ENCODE data around the gene RNF133.
"Not testable (repeated sequence)": the region's sequence is repeated elsewhere in the genome, so short reads cannot be mapped to it uniquely, and the experiment has no call there.

Gene RNF133

DNA sequence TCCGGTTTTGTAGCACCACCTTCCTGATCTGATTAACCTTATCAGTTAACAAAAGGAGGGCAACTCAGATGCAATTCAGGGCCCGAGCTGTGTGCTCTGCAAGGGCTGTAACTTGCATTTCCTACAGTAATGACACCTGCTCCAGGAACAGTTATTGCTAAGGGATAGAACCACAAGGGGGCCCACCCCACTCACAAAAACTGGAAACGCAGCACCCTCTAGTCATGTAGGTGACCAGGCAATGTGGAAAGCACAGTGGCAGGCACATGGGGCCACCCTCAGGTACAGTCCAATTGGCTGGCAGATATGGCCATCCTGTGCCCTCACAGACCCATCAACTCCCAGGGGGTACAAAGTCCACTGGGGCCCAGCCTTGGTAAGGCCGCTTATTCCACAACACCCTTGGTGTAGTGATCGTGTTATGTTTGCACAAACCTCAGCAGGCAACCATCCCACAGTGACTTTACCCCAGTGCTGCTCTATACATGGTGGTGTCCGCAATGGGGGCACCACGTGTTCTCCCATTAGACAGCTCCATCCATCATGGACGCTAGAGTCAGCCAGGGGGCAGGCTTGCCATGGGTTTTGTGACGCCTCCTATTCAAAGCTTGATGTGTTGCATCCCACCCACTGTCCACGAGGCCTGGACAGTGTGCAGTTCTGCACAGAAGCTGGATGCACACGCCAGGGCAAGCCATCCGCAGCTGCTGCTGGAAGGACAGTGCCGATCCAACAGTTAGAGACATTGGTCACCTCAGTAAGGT lies 9.4 kb downstream of the RNF133 start:
- no peak for DNase-seq

DNA sequence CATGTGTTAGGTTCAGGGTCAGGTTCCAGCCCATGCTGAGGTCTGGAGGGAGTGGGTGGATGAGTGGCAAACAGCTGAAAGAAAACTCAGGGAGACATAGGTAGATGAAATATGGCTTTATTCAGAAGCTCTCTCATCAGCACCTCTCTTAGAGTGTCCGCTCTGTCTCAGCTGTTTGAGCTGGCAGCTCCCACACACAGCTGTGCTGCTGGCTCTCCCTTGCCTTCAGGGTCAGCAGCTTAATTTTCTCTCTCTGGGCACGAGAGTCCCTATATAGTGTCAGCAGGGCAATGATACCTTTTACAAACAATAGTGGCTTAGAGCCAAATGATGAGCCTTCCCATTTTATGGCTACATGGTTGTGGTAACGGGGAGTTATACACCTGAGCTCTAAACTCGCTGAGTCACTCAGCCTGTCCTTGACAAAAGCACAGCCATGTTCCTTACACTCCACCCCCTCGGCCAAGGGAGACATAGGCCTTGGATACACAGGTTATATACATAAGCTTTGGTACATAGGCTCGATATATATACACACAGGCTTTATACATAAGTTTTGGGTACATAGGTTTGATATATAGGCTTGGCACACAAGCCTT lies 10.4 kb downstream of the RNF133 start:
- DNase-seq: no peak

DNA sequence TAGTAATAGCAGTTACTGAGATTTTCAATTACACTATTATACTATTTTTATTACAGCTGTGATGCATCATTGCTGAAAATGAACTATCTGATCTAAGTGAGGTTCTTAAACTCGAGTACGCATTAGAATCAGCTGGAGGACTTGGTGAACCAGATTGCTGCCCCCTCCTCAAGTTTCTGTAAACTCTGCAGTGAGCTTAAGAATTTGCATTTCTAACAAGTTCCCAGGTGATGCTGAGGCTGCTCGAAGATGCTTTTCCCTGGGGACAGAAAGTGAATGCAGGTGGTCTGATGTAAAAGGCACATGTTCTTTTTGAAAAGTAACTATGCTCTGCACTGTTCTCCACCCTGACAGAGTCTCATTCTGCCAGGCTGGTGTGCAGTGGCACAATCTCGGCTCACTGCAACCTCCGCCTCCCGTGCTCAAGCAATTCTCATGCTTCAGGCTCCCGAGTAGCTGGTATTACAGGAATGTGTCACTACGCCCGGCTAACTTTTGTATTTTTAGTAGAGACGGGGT lies 12.5 kb downstream of the RNF133 start:
- no peak for DNase-seq

DNA sequence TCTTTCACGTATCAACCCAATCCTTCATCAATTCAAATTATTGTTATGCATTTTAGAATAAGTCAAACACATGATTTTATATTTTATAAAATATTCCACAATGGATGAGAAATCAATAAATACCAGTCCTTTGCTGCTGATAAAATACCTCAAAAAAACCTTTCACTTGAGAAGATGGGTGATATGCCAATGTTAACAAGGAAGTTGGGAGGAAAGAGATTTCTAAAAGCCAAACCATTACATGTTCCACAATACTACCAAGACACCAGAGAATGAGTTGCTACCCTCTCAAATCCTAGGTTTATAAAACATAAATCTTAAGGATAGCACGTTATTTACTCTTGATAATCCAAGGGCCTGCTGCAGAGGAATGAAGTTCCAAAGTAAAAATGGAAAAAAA lies 14.4 kb downstream of the RNF133 start:
- DNase-seq: no peak

DNA sequence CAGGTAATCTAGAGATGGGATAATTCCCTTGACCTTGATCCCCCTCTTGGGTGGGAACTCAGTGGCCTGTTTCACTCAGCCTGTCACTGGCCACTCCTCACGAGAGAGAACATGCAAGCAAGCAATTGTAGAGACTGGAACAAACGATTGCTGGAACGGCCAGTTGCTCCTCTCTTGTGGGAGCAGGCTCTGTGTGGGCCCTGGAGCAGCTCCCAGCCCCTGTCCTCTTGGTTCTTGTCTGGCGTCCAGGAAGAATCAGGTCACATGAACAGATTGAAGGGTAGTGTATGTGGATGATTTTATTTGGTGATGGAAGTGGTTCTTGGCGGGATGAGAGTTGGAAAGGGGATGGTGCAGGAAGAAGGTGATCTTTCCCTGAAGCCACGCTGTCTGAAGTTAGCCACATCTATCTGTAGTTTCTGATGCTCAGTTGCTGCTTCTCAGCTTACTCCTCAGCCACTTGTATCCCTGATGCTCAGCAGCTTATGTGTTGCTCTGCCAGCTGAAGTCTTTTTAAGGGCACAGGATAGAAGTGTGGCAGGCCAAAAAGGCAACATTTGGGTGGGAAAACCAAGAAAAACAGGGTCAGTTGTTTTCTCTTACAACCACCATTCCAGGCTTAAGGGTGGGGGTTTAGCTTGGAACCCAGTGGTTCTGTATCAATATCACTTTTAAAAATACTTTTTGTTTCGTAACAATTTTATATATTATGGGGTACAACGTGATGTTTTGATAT lies 15.9 kb downstream of the RNF133 start:
- DNase-seq: no peak

DNA sequence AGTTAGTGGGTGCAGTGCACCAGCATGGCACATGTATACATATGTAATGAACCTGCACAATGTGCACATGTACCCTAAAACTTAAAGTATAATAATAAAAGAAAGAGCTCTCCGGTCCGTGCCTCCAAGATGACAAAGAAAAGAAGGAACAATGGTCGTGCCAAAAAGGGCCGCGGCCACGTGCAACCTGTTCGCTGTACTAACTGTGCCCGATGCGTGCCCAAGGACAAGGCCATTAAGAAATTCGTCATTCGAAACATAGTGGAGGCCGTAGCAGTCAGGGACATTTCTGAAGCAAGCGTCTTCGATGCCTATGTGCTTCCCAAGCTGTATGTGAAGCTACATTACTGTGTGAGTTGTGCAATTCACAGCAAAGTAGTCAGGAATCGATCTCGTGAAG lies 17.7 kb downstream of the RNF133 start:
- DNase-seq: not testable (repeated sequence)

DNA sequence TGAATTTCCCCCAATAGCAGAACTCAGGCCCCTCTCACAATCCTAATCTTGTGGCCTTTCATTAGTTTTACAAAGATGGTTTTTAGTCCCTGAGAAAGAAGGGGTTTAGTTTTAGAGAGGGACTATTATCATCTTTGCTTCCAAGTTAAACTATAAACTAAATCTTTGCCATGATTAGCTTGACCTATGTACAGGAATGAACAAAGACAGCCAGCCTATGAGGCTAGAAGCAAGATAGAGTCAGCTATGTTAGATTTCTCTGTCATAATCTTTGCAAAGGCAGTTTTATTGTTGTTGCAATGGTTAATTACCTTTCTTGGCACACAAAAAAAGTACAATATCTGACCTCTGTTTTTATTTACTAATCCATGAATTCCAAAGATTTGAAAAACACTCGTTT lies 19.1 kb downstream of the RNF133 start:
- no peak for DNase-seq

DNA sequence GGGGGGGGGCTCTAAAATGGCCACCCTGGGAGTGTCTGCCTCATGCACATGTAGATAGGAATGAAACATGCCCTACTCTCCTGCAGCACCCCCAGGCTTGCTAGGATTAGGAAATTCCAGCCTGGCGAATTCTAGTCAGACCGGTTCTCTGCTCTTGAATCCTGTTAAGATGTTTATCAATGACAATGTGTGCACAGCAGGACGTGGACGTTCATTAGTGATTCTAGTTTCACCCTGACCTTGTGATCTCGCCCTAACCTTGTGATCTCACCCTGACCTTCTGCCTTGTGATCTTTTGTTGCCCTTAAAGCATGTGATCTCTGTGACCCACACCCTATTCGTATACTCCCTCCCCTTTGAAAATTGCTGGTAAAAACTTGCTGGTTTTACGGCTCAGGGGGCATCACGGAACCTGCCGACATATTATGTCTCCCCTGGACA lies 19.6 kb downstream of the RNF133 start:
- DNase-seq: not testable (repeated sequence)

DNA sequence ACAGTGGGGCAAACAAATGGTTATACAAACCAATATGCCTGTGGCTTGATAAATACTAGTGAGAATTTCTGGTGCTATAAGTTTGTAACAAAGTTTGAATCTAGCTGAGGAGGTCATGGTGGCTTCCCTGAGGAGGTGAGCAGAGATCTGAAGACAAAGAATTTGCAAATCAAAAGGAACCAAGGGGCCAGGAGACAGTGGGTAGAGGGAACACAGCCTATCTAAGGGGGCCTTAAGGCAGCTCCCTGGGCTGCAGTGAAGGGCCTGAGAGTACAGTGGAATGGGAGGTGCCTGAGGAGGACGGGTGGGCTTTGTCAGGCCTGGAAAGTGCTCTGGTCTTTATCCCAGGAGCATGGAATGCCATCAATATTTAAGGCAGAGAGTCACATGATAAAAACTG lies 21.8 kb downstream of the RNF133 start:
- DNase-seq: no peak

DNA sequence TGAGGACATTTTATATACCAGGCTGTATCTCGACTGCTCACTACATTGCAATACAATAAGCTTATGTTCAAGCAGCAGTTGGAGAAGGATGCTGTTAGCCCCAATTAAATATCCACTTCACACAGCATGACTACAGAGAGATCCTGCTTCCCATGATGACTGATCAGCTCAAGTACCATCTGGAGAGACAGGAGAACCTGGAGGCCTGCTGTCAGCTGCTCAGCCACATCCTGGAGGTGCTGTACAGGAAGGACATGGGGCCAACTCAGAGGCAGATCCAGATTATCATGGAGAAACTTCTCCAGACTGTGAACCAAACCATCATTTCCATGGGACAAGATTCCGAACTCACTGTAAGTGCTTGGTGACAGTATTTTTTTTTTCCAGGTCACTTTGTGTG lies 22.5 kb downstream of the RNF133 start:
- DNase-seq: no peak

DNA sequence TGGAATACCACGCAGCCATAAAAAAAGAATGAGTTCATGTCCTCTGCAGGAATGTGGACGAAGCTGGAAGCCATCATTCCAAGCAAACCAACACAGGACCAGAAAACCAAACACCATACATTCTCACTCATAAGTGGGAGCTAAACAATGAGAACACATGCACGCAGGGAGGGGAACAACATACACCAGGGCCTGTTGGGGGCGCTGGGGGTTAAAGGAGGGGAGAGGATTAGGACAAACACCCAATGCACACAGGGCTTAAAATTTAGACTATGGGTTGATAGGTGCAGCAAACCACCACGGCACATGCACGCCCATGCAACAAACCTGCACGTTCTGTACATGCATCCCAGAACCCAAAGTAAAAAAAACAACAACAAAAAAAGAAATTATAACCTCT lies 23.3 kb downstream of the RNF133 start:
- DNase-seq: no peak

DNA sequence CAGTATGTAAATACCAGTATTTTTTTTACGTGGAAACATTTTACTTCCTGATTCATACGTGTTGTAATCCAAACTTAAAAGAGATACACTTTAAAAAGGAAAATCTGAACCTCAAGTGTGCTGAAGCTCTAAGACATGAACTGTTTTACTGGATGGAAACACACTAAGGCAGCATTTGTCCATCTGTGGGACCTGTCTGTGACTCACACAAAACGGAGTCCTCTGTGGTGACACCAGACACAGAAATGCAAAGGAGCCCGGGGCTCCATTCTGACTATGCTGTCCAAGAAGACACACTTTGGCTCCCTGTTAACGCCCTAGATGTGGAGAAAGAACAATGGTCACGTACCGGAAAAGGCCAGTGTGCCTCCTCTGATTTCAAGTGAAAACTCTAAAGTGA lies 23.9 kb downstream of the RNF133 start:
- DNase-seq: no peak

DNA sequence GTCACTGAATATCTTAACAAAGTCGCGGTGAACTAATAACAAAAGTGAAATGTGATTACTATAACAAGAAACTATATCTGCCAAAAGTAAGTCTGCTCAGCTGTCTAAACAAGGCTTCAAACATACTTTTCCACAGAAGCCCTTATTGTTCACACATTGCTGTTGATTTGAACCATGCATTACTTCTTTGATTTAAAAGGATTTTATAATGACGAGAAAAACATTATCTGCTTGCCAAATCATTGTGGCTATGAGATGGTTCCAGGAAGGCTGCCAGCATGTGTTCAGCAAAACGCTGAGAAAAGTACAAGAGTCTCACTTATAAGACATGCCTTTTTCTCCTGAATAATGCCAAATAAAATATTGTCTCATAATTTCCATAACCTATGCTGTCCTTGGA lies 24.4 kb downstream of the RNF133 start:
- DNase-seq: no peak

DNA sequence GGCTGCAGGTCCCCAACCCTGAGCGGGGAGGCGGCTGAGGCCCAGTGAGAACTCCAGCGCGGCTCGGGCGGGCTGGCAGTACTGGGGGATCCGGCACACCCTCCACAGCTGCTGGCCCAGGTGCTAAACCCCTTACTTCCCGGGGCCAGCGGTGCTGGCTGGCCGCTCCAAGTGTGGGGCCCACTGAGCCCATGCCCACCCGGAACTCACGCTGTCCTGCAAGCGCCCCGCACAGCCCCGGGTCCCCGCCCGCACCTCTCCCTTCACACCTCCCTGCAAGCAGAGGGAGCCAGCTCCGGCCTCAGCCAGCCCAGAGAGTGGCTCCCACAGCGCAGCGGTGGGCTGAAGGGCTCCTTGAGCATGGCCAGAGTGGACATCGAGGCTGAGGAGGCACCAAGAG lies 25.0 kb downstream of the RNF133 start:
- no peak for DNase-seq

DNA sequence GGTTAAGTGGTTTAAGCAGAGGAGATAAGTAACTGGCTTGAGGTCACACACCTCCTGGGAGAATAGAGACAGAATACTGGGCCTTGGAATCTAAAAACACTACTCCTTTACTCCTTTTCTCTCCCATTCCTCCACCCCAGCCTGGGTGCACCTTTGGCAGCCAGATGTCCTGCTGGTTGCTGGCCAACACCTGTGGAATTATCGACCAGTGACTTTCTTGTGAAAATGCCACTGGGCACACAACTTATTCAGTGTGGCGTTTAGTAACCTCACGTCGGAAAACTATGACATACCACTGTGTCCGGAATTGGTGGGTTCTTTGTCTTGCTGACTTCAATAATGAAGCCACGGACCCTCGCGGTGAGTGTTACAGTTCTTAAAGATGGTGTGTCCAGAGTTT lies 26.4 kb downstream of the RNF133 start:
- no peak for DNase-seq

DNA sequence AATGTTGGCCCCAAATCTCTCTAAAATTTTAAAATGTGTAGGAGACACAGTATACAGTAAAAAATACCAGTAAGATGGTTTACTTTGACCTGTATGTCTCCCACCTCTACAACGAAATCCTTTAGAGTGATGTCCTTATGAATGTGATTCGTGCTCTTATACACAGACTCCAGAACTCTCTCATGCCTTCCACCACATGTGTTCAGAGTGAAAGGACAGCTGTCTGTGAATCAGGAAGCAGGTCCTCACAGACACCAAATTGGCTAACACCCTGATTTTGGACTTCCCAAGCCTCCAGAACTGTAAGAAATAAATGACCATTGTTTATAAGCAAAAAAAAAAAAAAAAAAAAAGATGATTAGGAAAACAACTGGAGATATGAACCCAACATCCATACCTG lies 35.2 kb downstream of the RNF133 start:
- DNase-seq: no peak

DNA sequence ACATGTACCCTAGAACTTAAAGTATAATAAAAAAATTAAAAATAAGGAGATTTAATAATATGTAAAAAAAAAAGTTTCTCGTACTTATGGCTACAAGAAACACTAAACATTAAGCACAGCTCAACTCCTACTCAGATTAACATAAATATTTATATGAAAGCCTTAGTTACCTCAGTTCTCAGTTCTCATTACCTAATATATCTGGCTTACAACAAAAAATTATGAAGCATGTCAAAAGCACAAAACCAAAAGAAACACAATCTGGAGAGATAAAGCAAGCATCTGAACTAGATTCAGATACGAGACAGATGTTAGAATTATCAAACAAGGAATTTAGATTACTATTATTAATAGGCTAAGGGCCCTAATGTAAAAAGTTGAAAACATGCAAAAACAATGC lies 40.1 kb downstream of the RNF133 start:
- no peak for DNase-seq

DNA sequence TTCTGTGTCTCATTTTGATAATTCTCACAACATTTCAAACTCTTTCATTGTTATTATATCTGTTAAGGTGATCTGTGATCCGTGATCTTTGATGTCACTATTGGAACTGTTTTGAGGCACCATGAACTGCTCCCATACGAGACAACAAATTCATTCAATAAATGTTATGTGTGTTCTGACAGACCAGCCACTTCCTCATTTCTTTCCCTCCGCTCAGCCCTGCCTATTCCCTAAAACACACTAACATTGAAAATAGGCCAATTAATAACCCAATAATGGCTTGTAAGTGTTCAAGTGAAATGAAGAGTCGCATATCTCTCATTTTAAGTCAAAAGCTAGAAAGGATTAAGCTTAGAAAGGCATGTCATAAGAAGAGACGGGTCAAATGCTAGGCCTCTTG lies 45.2 kb downstream of the RNF133 start:
- DNase-seq: no peak

DNA sequence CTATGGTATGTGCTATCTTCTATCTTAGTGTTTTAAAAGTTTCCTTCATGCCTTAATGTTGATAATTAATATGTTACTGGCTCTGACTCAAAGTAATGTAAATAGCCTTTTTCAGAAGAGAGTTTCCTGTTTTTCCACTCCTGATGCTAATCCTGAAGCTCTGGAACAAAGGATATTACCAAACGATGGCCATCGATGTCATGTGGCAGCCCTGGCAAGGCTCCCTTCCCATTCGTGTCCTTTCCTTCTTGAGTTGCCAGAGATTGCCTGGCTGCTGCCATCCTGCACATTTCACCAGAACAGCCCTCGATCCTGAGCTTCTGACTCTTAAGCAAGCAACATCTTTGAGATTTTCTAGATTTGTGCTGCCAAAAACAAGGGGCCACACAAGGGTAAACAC lies 46.0 kb downstream of the RNF133 start:
- no peak for DNase-seq

DNA sequence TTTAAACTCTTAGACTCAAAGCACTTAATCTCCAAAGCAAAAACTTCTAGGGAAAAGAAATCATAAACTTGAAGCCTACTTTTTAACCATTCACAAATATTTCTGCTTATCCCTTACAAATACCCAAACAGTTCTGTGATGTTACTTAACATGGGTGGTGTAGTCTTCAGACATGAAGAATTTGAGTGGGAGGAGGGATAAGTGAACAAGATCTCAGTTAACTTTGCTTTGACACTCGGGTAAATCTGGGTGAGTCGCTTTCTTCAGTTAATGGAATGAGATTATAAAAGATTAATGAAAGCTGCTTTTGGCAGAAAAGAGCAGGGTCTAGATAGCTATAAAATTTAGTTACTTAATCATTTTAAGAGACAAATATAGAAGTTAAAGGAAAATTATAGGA lies 47.5 kb downstream of the RNF133 start:
- no peak for DNase-seq
